ENCODE data around the gene PDZD4.
A peak's percentile ranks its signal among the peaks of the same experiment; 100 is the strongest.

PDZD4 gene

DNA sequence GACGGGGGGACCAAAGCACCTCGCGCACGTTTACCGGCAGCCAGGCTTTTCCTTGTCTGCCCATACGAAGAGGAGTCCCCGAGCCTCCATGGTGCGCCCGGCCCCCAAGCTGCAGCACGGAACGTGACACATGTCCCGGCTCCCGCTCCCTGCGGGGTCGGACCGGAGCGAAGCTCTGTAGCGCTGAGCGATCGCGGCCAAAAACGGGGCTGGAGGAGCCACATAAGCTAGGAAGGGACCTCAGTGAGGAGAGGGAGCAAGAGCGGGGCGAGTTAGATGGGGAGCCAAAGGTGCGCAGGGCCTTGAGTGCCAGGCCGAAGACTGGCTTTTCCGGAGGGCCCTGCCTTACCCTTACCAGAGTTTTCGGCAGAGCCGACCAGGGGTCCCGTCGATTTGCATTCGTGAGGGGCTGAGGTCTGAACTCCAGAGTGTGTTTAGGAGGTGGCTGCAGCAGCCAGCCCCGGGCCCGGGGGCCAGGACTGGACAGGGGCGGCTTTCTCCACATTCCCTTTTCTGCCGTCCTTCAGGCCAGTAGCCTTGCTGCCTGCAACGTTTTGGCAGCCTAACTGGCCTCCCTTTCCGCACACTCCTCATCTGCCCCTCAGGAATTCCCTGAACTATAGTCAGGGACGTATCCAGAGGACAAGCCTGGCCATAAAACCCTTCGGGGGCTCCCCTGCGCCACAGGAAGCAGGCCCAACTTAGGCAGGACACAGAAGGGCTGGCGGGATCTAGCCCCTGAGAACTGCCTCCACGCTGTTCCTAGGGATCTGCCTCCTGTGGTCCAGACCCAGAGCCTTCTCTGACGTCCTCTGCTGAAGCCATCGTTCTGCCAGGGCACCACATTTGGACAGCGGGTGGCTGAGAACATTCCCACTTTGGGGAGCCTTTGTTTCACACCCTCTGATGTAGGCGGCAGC lies 35.2 kb downstream of the PDZD4 start:
- Histone ChIP-seq H3K9ac (ENCODE audit: low read length) (peak overlapping the region; percentile 96), H3K27me3 (ENCODE audit: insufficient read depth, low read length) (no peaks in the 10 kb centered on the region), H3K4me1 (ENCODE audit: insufficient read depth, low read length, severe bottlenecking) (peaks cover 25% of the 10 kb centered on the region), H3K36me3 (ENCODE audit: insufficient read depth, low read length) (peaks cover 40% of the 10 kb centered on the region), H3F3A (ENCODE audit: insufficient read depth, low read length) (no peaks in the 10 kb centered on the region), H4K20me1 (ENCODE audit: insufficient read depth, low read length) (no peaks in the 10 kb centered on the region), H3K79me2 (ENCODE audit: insufficient read depth, low read length) (peaks cover 6% of the 10 kb centered on the region; the same call in 1 of the 2 replicates), H3K4me3 (ENCODE audit: low read depth, low read length, poor library complexity, severe bottlenecking) (peak overlapping the region; percentile 77), H3K9me3 (ENCODE audit: low read length) (no peaks in the 10 kb centered on the region), H3K9me2 (ENCODE audit: low read depth, low read length) (no peaks in the 10 kb centered on the region), H2AFZ (ENCODE audit: low read length) (no peak overlapping the region), H3K27ac (ENCODE audit: low read depth, low read length, poor library complexity, severe bottlenecking) (peak overlapping the region; percentile 23), H3K4me2 (ENCODE audit: low read length) (peak overlapping the region; percentile 94)
- TF ChIP-seq EZH2 (IDR thresholded peaks at IDR 0.05; ENCODE audit: borderline replicate concordance, low read length), result no peak
- TF ChIP-seq, protein P1, sequence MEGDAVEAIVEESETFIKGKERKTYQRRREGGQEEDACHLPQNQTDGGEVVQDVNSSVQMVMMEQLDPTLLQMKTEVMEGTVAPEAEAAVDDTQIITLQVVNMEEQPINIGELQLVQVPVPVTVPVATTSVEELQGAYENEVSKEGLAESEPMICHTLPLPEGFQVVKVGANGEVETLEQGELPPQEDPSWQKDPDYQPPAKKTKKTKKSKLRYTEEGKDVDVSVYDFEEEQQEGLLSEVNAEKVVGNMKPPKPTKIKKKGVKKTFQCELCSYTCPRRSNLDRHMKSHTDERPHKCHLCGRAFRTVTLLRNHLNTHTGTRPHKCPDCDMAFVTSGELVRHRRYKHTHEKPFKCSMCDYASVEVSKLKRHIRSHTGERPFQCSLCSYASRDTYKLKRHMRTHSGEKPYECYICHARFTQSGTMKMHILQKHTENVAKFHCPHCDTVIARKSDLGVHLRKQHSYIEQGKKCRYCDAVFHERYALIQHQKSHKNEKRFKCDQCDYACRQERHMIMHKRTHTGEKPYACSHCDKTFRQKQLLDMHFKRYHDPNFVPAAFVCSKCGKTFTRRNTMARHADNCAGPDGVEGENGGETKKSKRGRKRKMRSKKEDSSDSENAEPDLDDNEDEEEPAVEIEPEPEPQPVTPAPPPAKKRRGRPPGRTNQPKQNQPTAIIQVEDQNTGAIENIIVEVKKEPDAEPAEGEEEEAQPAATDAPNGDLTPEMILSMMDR (IDR thresholded peaks at IDR 0.05; ENCODE audit: low read length), result no peak

DNA sequence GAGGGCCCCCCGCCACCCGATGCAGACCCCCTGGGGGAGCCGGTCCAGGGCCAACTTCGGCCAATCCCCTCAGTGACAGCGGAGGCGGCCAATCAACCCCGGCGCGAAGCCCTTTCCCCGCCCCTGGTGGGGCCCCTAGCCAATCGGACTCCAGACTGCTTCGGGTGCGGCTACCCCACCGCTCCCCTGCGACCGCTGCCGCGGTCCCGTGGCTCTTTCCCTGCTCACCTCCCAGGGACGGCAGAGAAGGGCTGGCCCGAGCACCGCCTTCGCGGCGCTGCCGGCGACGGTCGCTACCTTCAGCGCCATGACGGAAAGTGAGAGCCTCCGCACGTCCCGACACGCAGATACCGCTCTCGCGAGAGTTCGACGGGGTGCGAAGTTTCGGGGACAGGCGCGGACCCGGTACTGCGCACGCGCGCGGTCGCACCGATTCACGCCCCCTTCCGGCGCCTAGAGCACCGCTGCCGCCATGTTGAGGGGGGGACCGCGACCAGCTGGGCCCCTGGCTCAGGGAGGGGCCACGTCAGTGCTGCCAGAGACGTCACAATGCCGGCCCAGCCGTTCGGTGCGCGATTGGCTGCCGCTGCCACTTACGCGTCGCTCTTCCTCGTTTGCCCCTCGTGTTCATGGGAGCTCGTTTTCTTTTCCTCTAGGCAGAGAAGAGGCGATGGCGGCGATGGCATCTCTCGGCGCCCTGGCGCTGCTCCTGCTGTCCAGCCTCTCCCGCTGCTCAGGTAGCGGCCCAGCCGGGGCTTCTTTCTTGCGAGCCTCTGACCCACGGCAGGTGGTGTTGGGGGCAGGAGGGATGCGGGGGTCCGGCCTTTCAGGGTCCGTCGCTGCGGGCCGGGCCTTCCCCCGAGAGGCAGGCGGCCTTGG lies 36.1 kb downstream of the PDZD4 start, which contains the start of the genes IDH3G and SSR4:
Gene IDH3G, minus strand, starts transcription at position 358 of the 879 bp plus-strand sequence. Its CDS starts 49 bp downstream, at position 309.
Gene SSR4, plus strand, starts transcription at position 651 of the 879 bp plus-strand sequence. Its CDS starts 20 bp downstream, at position 671.
- no peaks in the 10 kb centered on the region for H3K9me3 ChIP-seq (ENCODE audit: low read length)
- H3K27ac ChIP-seq (ENCODE audit: low read depth, low read length, poor library complexity, severe bottlenecking), result peak within 1 kb of the TSS; percentile 77
- H4K20me1 ChIP-seq (ENCODE audit: insufficient read depth, low read length), result no peaks in the 10 kb centered on the region
- H3K4me1 ChIP-seq (ENCODE audit: insufficient read depth, low read length, severe bottlenecking), result peaks cover 25% of the 10 kb centered on the region
- H3K9ac ChIP-seq (ENCODE audit: low read length), result peak within 1 kb of the TSS; percentile 96
- peaks cover 45% of the 10 kb centered on the region for H3K36me3 ChIP-seq (ENCODE audit: insufficient read depth, low read length)
- peak within 1 kb of the TSS; percentile 94 for H3K4me2 ChIP-seq (ENCODE audit: low read length)
- no peak within 1 kb of the TSS for H2AFZ ChIP-seq (ENCODE audit: low read length)
- peaks cover 6% of the 10 kb centered on the region; the same call in 1 of the 2 replicates for H3K79me2 ChIP-seq (ENCODE audit: insufficient read depth, low read length)
- TF ChIP-seq, protein P1 (IDR thresholded peaks at IDR 0.05; ENCODE audit: low read length), result no peak
- no peak for TF ChIP-seq EZH2 (IDR thresholded peaks at IDR 0.05; ENCODE audit: borderline replicate concordance, low read length)
- H3F3A ChIP-seq (ENCODE audit: insufficient read depth, low read length), result no peaks in the 10 kb centered on the region
- peak within 1 kb of the TSS; percentile 77 for H3K4me3 ChIP-seq (ENCODE audit: low read depth, low read length, poor library complexity, severe bottlenecking)
- H3K27me3 ChIP-seq (ENCODE audit: insufficient read depth, low read length), result no peaks in the 10 kb centered on the region
- H3K9me2 ChIP-seq (ENCODE audit: low read depth, low read length), result no peaks in the 10 kb centered on the region

DNA sequence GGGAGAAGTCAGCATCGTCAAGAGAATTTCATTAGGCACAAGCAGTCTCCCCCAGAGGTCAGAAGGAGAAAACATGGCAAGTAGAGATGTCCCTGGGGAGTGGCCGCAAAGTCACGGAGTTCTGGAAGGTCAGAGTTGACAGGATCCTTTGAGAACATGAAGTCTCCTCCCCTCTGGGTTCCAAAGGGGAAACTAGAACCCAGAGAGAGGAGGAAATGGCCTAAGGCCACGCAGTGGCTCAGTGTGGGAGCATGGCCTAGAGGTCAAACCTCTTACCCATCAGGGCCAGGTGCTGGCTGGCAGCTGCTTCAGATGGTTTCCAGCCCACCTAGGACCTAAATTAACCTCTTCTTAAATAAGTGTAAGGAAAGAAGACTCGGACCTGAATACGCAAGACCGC lies 37.1 kb downstream of the PDZD4 start:
- peaks cover 39% of the 10 kb centered on the region for H3K36me3 ChIP-seq (ENCODE audit: insufficient read depth, low read length)
- peak overlapping the region; percentile 94 for H3K4me2 ChIP-seq (ENCODE audit: low read length)
- H4K20me1 ChIP-seq (ENCODE audit: insufficient read depth, low read length), result no peaks in the 10 kb centered on the region
- peaks cover 25% of the 10 kb centered on the region for H3K4me1 ChIP-seq (ENCODE audit: insufficient read depth, low read length, severe bottlenecking)
- H3K4me3 ChIP-seq (ENCODE audit: low read depth, low read length, poor library complexity, severe bottlenecking), result peak overlapping the region; percentile 77
- peaks cover 6% of the 10 kb centered on the region; the same call in 1 of the 2 replicates for H3K79me2 ChIP-seq (ENCODE audit: insufficient read depth, low read length)
- no peaks in the 10 kb centered on the region for H3F3A ChIP-seq (ENCODE audit: insufficient read depth, low read length)
- peak overlapping the region; percentile 96 for H3K9ac ChIP-seq (ENCODE audit: low read length)
- H2AFZ ChIP-seq (ENCODE audit: low read length), result no peak overlapping the region
- no peaks in the 10 kb centered on the region for H3K9me2 ChIP-seq (ENCODE audit: low read depth, low read length)
- H3K27me3 ChIP-seq (ENCODE audit: insufficient read depth, low read length), result no peaks in the 10 kb centered on the region
- TF ChIP-seq, protein P1 (IDR thresholded peaks at IDR 0.05; ENCODE audit: low read length), result no peak
- H3K27ac ChIP-seq (ENCODE audit: low read depth, low read length, poor library complexity, severe bottlenecking), result peak overlapping the region; percentile 77
- no peaks in the 10 kb centered on the region for H3K9me3 ChIP-seq (ENCODE audit: low read length)
